Coronary artery (tissue), 2 donors: ENCODE measurements around the gene LGALS7B.

ENCODE experiments used
- DNase-seq: peaks from one replicate; pipeline ENCODE4 v3.0.0-alpha.2; 2017; ENCODE audit warnings: low spot score
- H3K27ac ChIP-seq, 2 donors: fragments of 200-600 bp; sonication (generic); one replicate each; pipeline ENCODE4 v1.5.1; 2016 to 2019
- H3K4me3 ChIP-seq: fragments of 200-600 bp; sonication (generic); 2 replicates; pipeline ENCODE4 v1.5.1; 2016; ENCODE audit warnings: mild to moderate bottlenecking, moderate library complexity
- TF ChIP-seq, protein P1 (sequence below): fragments of 200-600 bp; sonication (generic); IDR thresholded peaks from one replicate; pipeline ENCODE4 v1.5.1; 2019; ENCODE audit warnings: antibody characterized with exemption

LGALS7B gene

DNA sequence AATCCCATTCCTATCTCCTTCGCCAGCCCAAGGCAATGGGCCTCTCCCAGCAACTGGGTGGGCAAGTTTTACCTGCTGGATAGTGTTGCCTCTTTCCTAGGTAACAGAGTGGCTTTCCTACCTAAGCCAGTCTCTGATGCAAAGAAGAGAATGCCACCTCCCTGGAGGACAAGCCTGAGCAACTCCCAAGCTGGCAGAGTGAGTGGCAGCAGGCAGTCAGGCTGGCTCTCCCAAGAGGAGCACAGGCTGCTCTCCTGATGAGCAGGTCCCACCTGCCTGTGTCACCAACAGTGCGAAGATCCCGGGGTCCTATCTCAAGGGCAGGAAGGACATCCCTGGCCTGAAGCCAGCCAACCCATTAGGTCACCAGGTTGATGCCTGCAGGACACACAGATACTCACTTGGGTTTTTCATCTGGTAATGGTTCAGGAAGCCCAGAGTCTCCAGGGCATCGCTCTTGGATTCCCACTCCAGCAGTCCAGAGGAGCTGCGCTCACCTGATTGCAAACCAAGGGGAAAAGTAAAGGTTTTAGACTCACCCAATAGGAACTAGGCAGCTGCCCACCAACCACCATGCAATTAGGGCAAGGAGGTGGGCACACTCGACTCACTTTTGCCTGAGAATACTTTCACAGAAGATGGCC lies 48.1 kb downstream of the LGALS7B start:
- no peak for DNase-seq
- no peak overlapping the region for H3K4me3 ChIP-seq
- TF ChIP-seq, protein P1, sequence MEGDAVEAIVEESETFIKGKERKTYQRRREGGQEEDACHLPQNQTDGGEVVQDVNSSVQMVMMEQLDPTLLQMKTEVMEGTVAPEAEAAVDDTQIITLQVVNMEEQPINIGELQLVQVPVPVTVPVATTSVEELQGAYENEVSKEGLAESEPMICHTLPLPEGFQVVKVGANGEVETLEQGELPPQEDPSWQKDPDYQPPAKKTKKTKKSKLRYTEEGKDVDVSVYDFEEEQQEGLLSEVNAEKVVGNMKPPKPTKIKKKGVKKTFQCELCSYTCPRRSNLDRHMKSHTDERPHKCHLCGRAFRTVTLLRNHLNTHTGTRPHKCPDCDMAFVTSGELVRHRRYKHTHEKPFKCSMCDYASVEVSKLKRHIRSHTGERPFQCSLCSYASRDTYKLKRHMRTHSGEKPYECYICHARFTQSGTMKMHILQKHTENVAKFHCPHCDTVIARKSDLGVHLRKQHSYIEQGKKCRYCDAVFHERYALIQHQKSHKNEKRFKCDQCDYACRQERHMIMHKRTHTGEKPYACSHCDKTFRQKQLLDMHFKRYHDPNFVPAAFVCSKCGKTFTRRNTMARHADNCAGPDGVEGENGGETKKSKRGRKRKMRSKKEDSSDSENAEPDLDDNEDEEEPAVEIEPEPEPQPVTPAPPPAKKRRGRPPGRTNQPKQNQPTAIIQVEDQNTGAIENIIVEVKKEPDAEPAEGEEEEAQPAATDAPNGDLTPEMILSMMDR: no peak
- no peak overlapping the region for H3K27ac ChIP-seq

DNA sequence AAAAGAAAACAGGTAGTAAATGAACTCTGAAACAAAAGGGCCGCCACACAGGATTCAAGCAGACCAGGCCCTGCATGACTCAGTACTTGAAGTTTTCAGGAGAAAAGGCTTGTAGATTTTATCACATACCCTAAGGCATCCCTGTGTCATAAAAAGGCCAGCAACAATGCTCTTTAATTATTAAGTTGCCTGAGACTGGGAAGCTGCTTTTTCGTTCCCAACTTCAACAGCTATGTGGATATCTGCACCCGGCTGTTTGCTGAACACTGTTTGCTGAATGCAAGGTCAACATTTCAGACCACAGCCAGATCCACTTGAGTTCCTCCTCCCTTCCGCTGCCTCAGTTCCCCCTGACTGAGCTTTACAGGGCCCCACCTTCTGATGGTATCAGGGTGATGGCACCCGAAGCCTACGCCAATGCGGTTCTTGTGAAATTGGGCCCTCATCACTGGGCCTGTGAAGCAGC lies 48.7 kb downstream of the LGALS7B start:
- Histone ChIP-seq H3K4me3 (no peak overlapping the region), H3K27ac (no peak overlapping the region)
- DNase-seq: no peak
- TF ChIP-seq, protein P1: no peak

DNA sequence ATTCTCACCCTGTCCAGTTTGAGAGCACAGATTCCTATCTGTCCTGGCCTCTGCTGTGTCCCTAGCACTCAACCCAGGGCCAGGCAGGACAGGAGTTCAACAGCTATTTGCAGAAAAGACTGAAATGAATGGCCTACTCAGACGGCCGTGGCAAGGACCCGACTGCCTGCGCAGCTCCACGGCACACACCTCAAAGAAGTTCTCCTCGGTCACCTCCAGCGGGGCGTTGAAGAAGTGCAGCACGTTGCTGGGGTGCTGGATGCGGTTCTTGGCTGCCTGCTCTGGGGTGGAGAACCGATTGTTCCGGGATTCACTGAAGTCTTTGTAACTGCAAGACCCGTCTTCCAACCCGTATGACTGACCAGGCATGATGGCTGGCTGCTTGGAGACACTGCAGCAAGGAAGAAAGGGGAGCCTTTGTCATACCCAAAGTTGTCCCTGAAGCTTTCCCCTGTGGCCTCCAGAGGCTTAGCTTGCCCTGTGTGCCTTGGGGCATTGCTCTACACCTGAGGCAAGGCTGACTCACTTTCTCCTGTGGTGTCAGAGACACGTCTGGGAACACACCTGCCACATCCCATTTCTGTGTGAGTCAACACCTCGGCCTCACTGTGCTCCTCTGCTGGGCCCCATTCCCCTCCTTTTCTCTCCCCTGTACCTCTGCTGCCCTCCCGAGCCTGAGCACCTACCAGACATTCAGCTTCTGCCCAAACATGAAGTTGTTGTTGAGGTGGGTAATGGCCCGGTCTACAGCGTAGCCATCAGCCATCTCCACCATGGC lies 49.4 kb downstream of the LGALS7B start:
- TF ChIP-seq, protein P1: no peak
- no peak for DNase-seq
- Histone ChIP-seq H3K4me3 (no peak overlapping the region), H3K27ac (peak overlapping the region in 1 of 2 donors; percentile 4)

- TF ChIP-seq, protein P1: no peak
- Histone ChIP-seq H3K27ac (peak overlapping the region in 1 of 2 donors; percentile 4), H3K4me3 (no peak overlapping the region)
- no peak for DNase-seq
Measured at GRCh38 chr19:38838986-38839761, 50.2 kb downstream of the LGALS7B start.

GRCh38 chr19:38839816-38840582 lies 51.0 kb downstream of the LGALS7B start:
- Histone ChIP-seq H3K27ac (peak overlapping the region in 1 of 2 donors; percentile 24), H3K4me3 (no peak overlapping the region)
- TF ChIP-seq, protein P1: no peak
- DNase-seq: no peak

GRCh38 chr19:38840583-38840968 lies 51.6 kb downstream of the LGALS7B start:
- Histone ChIP-seq H3K4me3 (no peak overlapping the region), H3K27ac (no peak overlapping the region)
- TF ChIP-seq, protein P1: no peak
- DNase-seq: no peak
